HepG2 (cell line): ENCODE measurements around the gene RNPS1. TPM values are rescaled to one million over a fixed set of nuclear protein-coding genes. Genes with fewer than 3 reads are reported as not detected.

Experiments
- ARHGAP35 ChIP-seq: sonication (generic); formaldehyde crosslinking; IDR thresholded peaks from 2 replicates; pipeline ENCODE4 v1.9.0; 2022; ENCODE audit warnings: mild to moderate bottlenecking, inconsistent platforms, moderate library complexity, missing genetic modification reagents, borderline replicate concordance
- JDP2 ChIP-seq: sonication (generic); formaldehyde crosslinking; IDR thresholded peaks from 2 replicates; pipeline ENCODE4 v1.8.1; 2022; ENCODE audit warnings: missing genetic modification reagents, borderline replicate concordance
- POGZ ChIP-seq: sonication (generic); formaldehyde crosslinking; IDR thresholded peaks from 2 replicates; pipeline ENCODE4 v1.4.0; 2020; ENCODE audit warnings: mild to moderate bottlenecking, missing genetic modification reagents
- SIX1 ChIP-seq: sonication (generic); formaldehyde crosslinking; IDR thresholded peaks from 2 replicates; pipeline ENCODE4 v1.4.0; 2020; ENCODE audit warnings: missing genetic modification reagents, borderline replicate concordance
- SKI ChIP-seq: fragments of 450-650 bp; IDR thresholded peaks from one replicate; pipeline ENCODE4 v1.6.1; 2018; ENCODE audit warnings: mild to moderate bottlenecking; ENCODE audit not compliant: partially characterized antibody
- SMARCC2 ChIP-seq: fragments of 450-650 bp; IDR thresholded peaks from 2 replicates; pipeline ENCODE4 v1.6.1; 2017; ENCODE audit warnings: antibody characterized with exemption, mild to moderate bottlenecking
- SOX6 ChIP-seq, 2 experiments: fragments of 450-650 bp in 1 of 2; sonication (generic) in 1 of 2; formaldehyde crosslinking in 1 of 2; IDR thresholded peaks; 2 replicates each; pipeline versions ENCODE4 v1.4.0 to v1.6.1; 2017 to 2020; ENCODE audit warnings: antibody characterized with exemption in 1 of 2, mild to moderate bottlenecking in 1 of 2, missing genetic modification reagents in 1 of 2
- SP140L ChIP-seq: sonication (generic); formaldehyde crosslinking; IDR thresholded peaks from 2 replicates; pipeline ENCODE4 v1.4.0; 2020; ENCODE audit warnings: missing genetic modification reagents, borderline replicate concordance
- SUZ12 ChIP-seq: fragments of 150-350 bp; IDR thresholded peaks from 2 replicates; pipeline ENCODE4 v1.6.1; 2014; ENCODE audit warnings: low read depth, low read length
- ZFP36L2 ChIP-seq: sonication (generic); formaldehyde crosslinking; IDR thresholded peaks from 2 replicates; pipeline ENCODE4 v1.4.0; 2020; ENCODE audit warnings: missing genetic modification reagents
- ZNF180 ChIP-seq: sonication (generic); formaldehyde crosslinking; IDR thresholded peaks from 2 replicates; pipeline ENCODE4 v1.4.0; 2020; ENCODE audit warnings: low read depth, missing genetic modification reagents, borderline replicate concordance
- ZNF335 ChIP-seq: sonication (generic); formaldehyde crosslinking; IDR thresholded peaks from 2 replicates; pipeline ENCODE4 v1.4.0; 2020; ENCODE audit warnings: missing genetic modification reagents
- ZNF382 ChIP-seq: sonication (generic); formaldehyde crosslinking; IDR thresholded peaks from 2 replicates; pipeline ENCODE4 v1.5.0; 2020; ENCODE audit warnings: missing genetic modification reagents, mild to moderate bottlenecking, borderline replicate concordance
- ZNF704 ChIP-seq: sonication (generic); formaldehyde crosslinking; IDR thresholded peaks from 2 replicates; pipeline ENCODE4 v1.8.1; 2023; ENCODE audit warnings: mild to moderate bottlenecking, inconsistent platforms, moderate library complexity, missing genetic modification reagents, borderline replicate concordance
- ZNF883 ChIP-seq: sonication (generic); formaldehyde crosslinking; IDR thresholded peaks from 2 replicates; pipeline ENCODE4 v1.5.1; 2020; ENCODE audit warnings: mild to moderate bottlenecking, missing genetic modification reagents; ENCODE audit errors: not compliant biosample characterization
- polyA plus RNA-seq, 8 experiments: library from polyadenylated mRNA; depleted of rRNA in 3 of 8; stranded (reverse) in 7 of 8; unstranded in 1 of 8; fragments of >200 nt; fragmentation: Illumina TruSeq in 4 of 8; extraction: Trizol in 4 of 8; gene quantifications; 2 replicates each; pipeline versions ENCODE4 v1.2.1 to v1.2.3, GENCODE V29; 2011 to 2016; ENCODE audit warnings: low read depth in 4 of 8, missing spikeins in 1 of 8, mixed read lengths in 1 of 8; ENCODE audit not compliant: insufficient read depth in 1 of 8
- total RNA-seq, 5 experiments: library from RNA; depleted of rRNA; stranded (reverse); fragments of >200 nt; fragmentation: Illumina TruSeq; extraction: Trizol; gene quantifications; 2 replicates each; pipeline ENCODE4 v1.2.3, GENCODE V29; 2016; ENCODE audit warnings: low read depth in 1 of 5
- TF ChIP-seq, protein P1 (sequence below): sonication (generic); formaldehyde crosslinking; IDR thresholded peaks from 2 replicates; pipeline ENCODE4 v1.4.0; 2020; ENCODE audit warnings: missing genetic modification reagents
- TF ChIP-seq, protein P2 (sequence below): sonication (generic); formaldehyde crosslinking; conservative IDR thresholded peaks from 2 replicates; pipeline ENCODE4 v1.8.0; 2022; ENCODE audit warnings: low read depth, missing genetic modification reagents
- TF ChIP-seq, protein P3 (sequence below), 2 experiments: sonication (generic) in 1 of 2; formaldehyde crosslinking in 1 of 2; IDR thresholded peaks; 2 replicates each; pipeline versions ENCODE4 v1.5.1 to v1.6.1; 2011 to 2020; ENCODE audit warnings: borderline replicate concordance in 1 of 2, low read depth in 1 of 2, low read length in 1 of 2, mild to moderate bottlenecking in 1 of 2, missing genetic modification reagents in 1 of 2, moderate library complexity in 1 of 2

RNPS1 gene
- total and polyA plus RNA-seq, 2 of the 13 experiments (the other 11 are each of a cell fraction or from before 2014, with no cell fraction given) = 126 to 133 TPM

DNA sequence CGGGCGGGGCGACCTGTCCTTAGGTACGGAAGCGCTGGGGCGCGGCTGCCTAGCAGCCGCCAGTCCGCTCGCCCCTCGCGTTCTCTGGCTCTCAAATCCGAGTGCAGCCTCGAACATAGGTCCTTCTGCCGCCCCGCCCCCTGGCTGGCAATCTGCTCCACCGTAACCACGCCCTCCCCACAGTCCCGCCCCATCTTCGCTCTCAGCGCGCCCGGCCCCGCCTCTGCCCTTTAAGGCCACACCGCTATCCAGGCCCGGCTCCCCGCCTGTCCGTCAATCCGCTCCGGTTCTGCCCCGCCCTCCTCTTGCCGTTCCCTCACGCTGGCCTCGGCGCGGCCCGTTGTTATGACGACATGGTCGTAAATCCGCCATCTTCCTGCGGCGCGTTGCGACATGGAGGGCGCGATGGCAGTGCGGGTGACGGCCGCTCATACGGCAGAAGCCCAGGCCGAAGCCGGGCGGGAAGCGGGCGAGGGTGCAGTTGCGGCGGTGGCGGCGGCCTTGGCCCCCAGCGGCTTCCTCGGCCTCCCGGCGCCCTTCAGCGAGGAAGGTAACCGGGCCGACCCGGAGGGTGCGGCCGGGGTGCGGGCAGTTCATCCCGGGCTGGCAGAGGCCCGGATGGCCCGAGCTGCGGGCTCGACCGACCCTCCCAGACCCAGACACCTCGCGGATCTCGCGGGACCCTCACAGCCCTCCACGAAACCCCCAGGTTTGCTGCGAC is 44.5 kb downstream of the RNPS1 start, which contains the start of gene E4F1 (continued):
- TF ChIP-seq, protein P1, sequence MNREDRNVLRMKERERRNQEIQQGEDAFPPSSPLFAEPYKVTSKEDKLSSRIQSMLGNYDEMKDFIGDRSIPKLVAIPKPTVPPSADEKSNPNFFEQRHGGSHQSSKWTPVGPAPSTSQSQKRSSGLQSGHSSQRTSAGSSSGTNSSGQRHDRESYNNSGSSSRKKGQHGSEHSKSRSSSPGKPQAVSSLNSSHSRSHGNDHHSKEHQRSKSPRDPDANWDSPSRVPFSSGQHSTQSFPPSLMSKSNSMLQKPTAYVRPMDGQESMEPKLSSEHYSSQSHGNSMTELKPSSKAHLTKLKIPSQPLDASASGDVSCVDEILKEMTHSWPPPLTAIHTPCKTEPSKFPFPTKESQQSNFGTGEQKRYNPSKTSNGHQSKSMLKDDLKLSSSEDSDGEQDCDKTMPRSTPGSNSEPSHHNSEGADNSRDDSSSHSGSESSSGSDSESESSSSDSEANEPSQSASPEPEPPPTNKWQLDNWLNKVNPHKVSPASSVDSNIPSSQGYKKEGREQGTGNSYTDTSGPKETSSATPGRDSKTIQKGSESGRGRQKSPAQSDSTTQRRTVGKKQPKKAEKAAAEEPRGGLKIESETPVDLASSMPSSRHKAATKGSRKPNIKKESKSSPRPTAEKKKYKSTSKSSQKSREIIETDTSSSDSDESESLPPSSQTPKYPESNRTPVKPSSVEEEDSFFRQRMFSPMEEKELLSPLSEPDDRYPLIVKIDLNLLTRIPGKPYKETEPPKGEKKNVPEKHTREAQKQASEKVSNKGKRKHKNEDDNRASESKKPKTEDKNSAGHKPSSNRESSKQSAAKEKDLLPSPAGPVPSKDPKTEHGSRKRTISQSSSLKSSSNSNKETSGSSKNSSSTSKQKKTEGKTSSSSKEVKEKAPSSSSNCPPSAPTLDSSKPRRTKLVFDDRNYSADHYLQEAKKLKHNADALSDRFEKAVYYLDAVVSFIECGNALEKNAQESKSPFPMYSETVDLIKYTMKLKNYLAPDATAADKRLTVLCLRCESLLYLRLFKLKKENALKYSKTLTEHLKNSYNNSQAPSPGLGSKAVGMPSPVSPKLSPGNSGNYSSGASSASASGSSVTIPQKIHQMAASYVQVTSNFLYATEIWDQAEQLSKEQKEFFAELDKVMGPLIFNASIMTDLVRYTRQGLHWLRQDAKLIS (CRISPR knock-in tag) = peak; percentile 35; the same call in 1 of the 2 replicates
- TF ChIP-seq SOX6 (IDR thresholded peaks at IDR 0.05) = no peak
- TF ChIP-seq SOX6 (CRISPR knock-in tag; IDR thresholded peaks at IDR 0.05) = peak; percentile 71
- 0 out of 2 replicates have a peak, but pooled peaks have one; percentile 10 for TF ChIP-seq SIX1 (CRISPR knock-in tag)
- TF ChIP-seq SP140L (CRISPR knock-in tag) = no peak
- TF ChIP-seq SUZ12 = no peak
- TF ChIP-seq ZNF382 (CRISPR knock-in tag) = no peak
- TF ChIP-seq ZNF180 (CRISPR knock-in tag) = 0 out of 2 replicates have a peak, but pooled peaks have one; percentile 75
- TF ChIP-seq ZFP36L2 (CRISPR knock-in tag) = no peak
- peak; percentile 64 for TF ChIP-seq SKI
- TF ChIP-seq SMARCC2 = no peak
- TF ChIP-seq JDP2 = no peak
- TF ChIP-seq, protein P2, sequence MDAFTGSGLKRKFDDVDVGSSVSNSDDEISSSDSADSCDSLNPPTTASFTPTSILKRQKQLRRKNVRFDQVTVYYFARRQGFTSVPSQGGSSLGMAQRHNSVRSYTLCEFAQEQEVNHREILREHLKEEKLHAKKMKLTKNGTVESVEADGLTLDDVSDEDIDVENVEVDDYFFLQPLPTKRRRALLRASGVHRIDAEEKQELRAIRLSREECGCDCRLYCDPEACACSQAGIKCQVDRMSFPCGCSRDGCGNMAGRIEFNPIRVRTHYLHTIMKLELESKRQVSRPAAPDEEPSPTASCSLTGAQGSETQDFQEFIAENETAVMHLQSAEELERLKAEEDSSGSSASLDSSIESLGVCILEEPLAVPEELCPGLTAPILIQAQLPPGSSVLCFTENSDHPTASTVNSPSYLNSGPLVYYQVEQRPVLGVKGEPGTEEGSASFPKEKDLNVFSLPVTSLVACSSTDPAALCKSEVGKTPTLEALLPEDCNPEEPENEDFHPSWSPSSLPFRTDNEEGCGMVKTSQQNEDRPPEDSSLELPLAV (CRISPR knock-in tag) = no peak
- TF ChIP-seq ZNF883 (CRISPR knock-in tag) = peak; percentile 43
- no peak for TF ChIP-seq ZNF335 (CRISPR knock-in tag)
- TF ChIP-seq, protein P3, sequence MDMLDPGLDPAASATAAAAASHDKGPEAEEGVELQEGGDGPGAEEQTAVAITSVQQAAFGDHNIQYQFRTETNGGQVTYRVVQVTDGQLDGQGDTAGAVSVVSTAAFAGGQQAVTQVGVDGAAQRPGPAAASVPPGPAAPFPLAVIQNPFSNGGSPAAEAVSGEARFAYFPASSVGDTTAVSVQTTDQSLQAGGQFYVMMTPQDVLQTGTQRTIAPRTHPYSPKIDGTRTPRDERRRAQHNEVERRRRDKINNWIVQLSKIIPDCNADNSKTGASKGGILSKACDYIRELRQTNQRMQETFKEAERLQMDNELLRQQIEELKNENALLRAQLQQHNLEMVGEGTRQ (IDR thresholded peaks at IDR 0.05; ENCODE audit: low read depth, low read length) = no peak
- TF ChIP-seq, protein P3 (CRISPR knock-in tag; IDR thresholded peaks at IDR 0.05; ENCODE audit: borderline replicate concordance) = peak; percentile 51; the same call in 1 of the 2 replicates
- TF ChIP-seq ZNF704 (CRISPR knock-in tag) = no peak; the same call in 1 of the 2 replicates
- TF ChIP-seq POGZ = peak; percentile 75
- TF ChIP-seq ARHGAP35 = peak; percentile 41; the same call in 1 of the 2 replicates
